ENCODE results near the gene FBXO31.
"Not testable (repeated sequence)": the region's sequence is repeated elsewhere in the genome, so short reads cannot be mapped to it uniquely, and the experiment has no call there.

Gene FBXO31

DNA sequence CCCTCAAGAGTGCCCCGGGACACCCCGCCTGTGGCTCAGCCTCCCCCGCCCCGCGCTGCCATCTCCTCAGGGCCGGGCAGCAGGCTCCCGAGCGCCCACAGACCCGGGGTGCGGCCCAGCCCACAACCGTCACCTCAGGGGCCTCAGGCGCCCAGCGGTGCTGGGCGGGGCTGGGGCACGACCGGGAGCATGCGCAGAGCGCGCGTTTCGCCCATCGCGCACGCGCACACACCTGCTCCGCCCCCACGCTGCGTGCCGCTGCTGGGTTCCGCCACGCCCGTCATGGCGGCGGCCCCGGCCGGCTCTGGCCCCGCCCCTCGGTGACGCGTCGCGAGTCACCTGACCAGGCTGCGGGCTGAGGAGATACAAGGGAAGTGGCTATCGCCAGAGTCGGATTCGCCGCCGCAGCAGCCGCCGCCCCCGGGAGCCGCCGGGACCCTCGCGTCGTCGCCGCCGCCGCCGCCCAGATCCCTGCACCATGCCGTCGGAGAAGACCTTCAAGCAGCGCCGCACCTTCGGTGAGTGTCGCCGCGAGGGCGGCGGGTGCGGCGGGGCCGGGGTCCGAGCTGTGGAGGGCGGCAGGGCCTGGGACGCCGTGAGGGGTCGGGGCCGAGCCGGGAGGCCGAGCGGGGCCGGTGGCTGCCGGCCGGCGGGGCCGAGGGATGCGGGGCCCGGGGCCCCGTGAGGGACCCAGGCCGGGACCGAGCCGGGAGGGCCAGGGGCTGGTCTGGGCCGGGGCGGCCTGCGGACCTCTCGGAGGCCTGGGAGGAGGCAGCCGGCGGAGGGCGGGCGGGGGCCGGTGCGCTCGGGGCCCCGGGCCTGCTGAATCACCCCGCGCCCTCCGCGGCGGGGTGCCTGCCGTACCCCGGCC is 8.6 kb upstream of the FBXO31 start, which contains the start of gene MAP1LC3B:
MAP1LC3B (plus strand) TSS at position 387 of the 871 bp plus-strand sequence; CDS start at position 479, 92 bp downstream.
- Histone ChIP-seq H3K4me3 (ENCODE audit: extremely low read depth, insufficient read depth, low read length, poor library complexity, severe bottlenecking) (peak within 1 kb of the TSS; percentile 77), H3K27ac (ENCODE audit: low read depth, low read length, severe bottlenecking) (peak within 1 kb of the TSS; percentile 89), H3K4me1 (ENCODE audit: control insufficient read depth, insufficient read depth, low read length, poor library complexity, severe bottlenecking) (peaks cover 7% of the 10 kb centered on the region), H3K9me3 (ENCODE audit: control insufficient read depth, low read length) (no peaks in the 10 kb centered on the region), H3K36me3 (ENCODE audit: control insufficient read depth, insufficient read depth, low read length) (peaks cover 13% of the 10 kb centered on the region)
- WGBS, 2 experiments (ENCODE audit: insufficient coverage in 2 of 2) = 0 to 1% methylated on average over 90 to 99 of the region's 113 CpGs

DNA sequence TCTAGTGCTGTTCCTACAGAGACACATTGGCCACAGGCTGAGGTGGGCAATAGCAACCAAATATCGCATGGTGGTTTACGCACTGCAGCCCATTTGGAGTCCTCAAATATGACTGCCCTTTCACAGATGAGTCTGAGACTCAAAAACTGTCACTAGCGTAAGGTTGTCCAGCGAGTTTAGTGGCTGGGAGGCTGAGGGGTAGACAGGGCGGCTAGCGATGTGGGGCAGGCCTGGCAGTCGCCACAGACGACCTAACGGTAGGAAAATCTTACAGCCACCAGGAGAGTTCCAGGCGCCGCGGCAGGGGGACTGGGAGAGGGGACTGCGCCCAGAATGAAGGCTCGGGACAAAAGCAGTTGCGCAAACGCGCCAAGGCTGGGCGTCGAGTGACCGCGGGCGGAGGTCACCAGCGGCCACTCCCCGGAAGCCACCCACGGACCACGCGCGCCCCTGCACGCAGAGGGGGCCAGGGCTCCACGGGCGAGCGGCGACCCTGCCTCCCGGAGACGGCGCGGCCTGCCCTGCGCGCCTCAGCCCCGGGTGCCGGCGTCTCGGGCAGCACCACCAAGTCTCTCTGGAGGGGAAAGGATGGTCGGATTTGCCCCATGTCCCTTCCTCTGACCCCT is 7.9 kb upstream of the FBXO31 start:
- H3K9me3 ChIP-seq (ENCODE audit: control insufficient read depth, low read length) = no peaks in the 10 kb centered on the region
- peak overlapping the region; percentile 77 for H3K4me3 ChIP-seq (ENCODE audit: extremely low read depth, insufficient read depth, low read length, poor library complexity, severe bottlenecking)
- peak overlapping the region; percentile 89 for H3K27ac ChIP-seq (ENCODE audit: low read depth, low read length, severe bottlenecking)
- H3K4me1 ChIP-seq (ENCODE audit: control insufficient read depth, insufficient read depth, low read length, poor library complexity, severe bottlenecking) = peaks cover 11% of the 10 kb centered on the region
- WGBS, 2 experiments (ENCODE audit: insufficient coverage in 2 of 2) = 9 to 15% methylated on average over 40 to 41 of the region's 44 CpGs
- peaks cover 8% of the 10 kb centered on the region for H3K36me3 ChIP-seq (ENCODE audit: control insufficient read depth, insufficient read depth, low read length)

DNA sequence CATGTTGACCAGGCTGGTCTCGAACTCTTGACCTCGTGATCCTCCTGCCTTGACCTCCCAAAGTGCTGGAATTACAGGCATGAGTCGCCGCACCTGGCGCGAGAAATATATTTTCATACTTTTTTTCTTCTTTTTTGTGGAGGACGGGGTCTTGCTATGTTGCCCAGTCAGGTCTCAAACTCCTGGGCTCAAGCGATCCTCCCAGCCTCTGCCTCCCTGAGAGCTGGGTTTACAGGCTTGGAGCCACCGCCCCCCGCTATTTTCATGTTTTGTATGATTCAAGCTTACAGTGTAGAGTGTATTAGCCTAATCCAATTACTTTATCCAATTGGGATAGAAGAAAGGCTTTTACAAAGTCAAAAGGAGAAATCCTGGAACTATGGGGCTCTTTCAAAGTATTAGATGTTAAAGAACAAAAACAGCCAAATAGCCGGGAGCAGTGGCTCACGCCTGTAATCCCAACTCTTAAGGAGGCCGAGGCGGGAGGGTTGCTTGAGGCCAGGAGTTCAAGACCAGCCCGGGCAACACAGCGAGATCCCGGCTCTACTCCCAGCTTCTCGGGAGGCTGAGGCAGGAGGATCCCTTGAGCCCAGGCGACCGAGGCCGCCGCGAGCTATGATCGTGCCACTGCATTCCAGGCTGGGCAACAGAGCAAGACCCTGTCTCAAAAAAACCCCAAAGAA is 7.2 kb upstream of the FBXO31 start:
- no peaks in the 10 kb centered on the region for H3K9me3 ChIP-seq (ENCODE audit: control insufficient read depth, low read length)
- WGBS, 2 experiments (ENCODE audit: insufficient coverage in 2 of 2) = 95 to 96% methylated on average over 21 to 22 of the region's 24 CpGs
- H3K4me3 ChIP-seq (ENCODE audit: extremely low read depth, insufficient read depth, low read length, poor library complexity, severe bottlenecking) = peak overlapping the region; percentile 77
- H3K27ac ChIP-seq (ENCODE audit: low read depth, low read length, severe bottlenecking) = peak overlapping the region; percentile 89
- H3K4me1 ChIP-seq (ENCODE audit: control insufficient read depth, insufficient read depth, low read length, poor library complexity, severe bottlenecking) = peaks cover 11% of the 10 kb centered on the region
- H3K36me3 ChIP-seq (ENCODE audit: control insufficient read depth, insufficient read depth, low read length) = peaks cover 8% of the 10 kb centered on the region

DNA sequence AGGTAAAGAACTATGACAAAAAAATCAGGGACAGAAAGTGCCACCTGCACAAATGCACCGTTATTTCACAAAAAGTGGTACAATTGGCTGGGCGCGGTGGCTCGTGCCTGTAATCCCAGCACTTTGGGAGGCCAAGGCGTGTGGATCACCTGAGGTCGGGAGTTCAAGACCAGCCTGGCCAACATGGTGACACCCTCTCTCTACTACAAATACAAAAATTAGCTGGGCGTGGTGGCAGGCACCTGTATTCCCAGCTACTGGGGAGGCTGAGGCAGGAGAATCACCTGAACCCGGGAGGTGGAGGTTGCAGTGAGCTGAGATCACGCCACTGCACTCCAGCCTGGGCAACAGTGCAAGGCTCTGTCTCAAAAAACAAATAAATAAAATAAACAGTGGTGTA is 6.3 kb upstream of the FBXO31 start:
- not testable (repeated sequence) for H3K36me3 ChIP-seq (ENCODE audit: control insufficient read depth, insufficient read depth, low read length); H3K9me3 ChIP-seq (ENCODE audit: control insufficient read depth, low read length); H3K4me3 ChIP-seq (ENCODE audit: extremely low read depth, insufficient read depth, low read length, poor library complexity, severe bottlenecking); H3K27ac ChIP-seq (ENCODE audit: low read depth, low read length, severe bottlenecking)
- WGBS, 2 experiments (ENCODE audit: insufficient coverage in 2 of 2) = 91 to 92% methylated on average over 5 to 8 of the region's 9 CpGs
- H3K4me1 ChIP-seq (ENCODE audit: control insufficient read depth, insufficient read depth, low read length, poor library complexity, severe bottlenecking) = peaks cover 11% of the 10 kb centered on the region

DNA sequence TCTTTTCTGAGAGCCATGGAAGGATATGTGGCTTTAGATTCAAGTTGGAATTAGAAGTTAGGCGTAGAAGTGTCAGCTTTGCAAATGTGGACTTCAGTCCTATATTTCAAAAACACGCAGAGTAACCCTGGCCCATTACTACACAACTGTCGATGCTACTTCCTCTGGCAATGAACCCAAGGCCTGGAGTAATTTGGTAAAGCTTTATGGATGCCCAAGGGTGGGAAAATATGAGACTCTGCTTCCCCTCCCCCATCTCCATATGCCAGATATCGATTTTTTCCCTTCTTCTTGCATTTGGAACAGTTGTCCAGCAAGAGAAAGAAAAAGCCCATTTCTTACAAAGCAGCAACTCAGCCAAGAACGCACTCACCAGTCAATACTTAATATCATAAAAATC is 5.7 kb upstream of the FBXO31 start:
- Histone ChIP-seq H3K27ac (ENCODE audit: low read depth, low read length, severe bottlenecking) (peak overlapping the region; percentile 32), H3K4me1 (ENCODE audit: control insufficient read depth, insufficient read depth, low read length, poor library complexity, severe bottlenecking) (peaks cover 11% of the 10 kb centered on the region), H3K36me3 (ENCODE audit: control insufficient read depth, insufficient read depth, low read length) (no peaks in the 10 kb centered on the region), H3K4me3 (ENCODE audit: extremely low read depth, insufficient read depth, low read length, poor library complexity, severe bottlenecking) (no peak overlapping the region), H3K9me3 (ENCODE audit: control insufficient read depth, low read length) (no peaks in the 10 kb centered on the region)
- WGBS, 2 experiments (ENCODE audit: insufficient coverage in 2 of 2) = 57 to 84% methylated on average over 1 to 2 of the region's 5 CpGs

DNA sequence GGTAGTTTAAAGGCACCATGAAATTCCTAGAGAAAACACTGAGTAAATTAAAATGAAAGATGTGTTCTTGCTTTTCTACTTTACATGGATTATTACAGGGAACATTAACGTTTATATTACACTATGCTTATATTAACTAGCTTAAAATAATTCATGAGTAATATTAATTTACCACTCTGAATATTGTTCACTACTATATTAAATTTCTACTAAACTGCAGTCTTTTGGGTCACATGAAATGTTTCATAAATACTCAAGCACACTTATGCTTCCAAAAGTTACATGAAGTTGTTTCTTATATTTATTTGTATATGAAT is 5.2 kb upstream of the FBXO31 start:
- no peaks in the 10 kb centered on the region for H3K9me3 ChIP-seq (ENCODE audit: control insufficient read depth, low read length)
- no peaks in the 10 kb centered on the region for H3K36me3 ChIP-seq (ENCODE audit: control insufficient read depth, insufficient read depth, low read length)
- H3K27ac ChIP-seq (ENCODE audit: low read depth, low read length, severe bottlenecking) = peak overlapping the region; percentile 94
- no peak overlapping the region for H3K4me3 ChIP-seq (ENCODE audit: extremely low read depth, insufficient read depth, low read length, poor library complexity, severe bottlenecking)
- peaks cover 8% of the 10 kb centered on the region for H3K4me1 ChIP-seq (ENCODE audit: control insufficient read depth, insufficient read depth, low read length, poor library complexity, severe bottlenecking)
- WGBS, 2 experiments (ENCODE audit: insufficient coverage in 2 of 2) = no CpG with 5 or more reads among the region's 1 CpG

DNA sequence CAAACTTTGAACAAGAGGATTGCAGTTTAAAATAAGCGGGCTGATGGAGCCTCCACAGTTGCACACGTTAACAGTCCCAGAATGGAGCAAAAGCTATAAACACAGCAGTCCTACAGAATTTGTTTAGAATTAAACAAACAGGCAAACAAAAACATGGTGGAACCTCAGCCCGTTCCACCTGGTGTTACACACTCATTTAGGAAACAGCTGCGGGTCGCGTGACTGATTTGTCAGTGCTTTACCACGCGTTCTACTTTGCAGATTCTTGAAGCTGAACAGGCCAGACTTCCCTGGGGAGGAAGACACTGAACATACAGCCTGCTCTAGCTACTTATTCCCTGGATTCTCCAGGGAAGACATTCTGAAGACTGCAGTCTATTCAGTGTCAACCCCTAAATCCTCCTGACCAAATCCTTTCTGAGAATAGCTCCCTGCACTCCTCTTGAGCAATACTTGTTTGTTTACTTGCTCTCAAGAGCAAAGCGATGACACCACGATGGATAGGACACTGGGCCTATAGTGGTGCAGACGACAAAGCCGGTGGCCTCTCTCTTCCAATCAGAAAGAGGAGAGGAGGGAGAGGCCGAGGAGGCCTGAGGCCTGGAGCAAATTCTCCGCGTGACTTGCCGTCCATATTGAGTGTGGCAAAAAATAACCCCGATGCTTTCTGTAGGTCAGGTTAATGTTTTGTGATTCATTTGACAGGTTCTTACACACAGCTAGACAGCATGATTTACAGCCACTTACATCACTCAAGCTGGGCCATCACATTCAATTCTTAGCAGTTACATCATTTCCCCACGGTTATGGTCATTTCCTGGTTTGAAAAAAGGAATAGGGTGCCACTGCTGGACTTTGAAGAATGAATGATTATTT is 4.6 kb upstream of the FBXO31 start:
- Histone ChIP-seq H3K27ac (ENCODE audit: low read depth, low read length, severe bottlenecking) (peak overlapping the region; percentile 94), H3K36me3 (ENCODE audit: control insufficient read depth, insufficient read depth, low read length) (no peaks in the 10 kb centered on the region), H3K9me3 (ENCODE audit: control insufficient read depth, low read length) (no peaks in the 10 kb centered on the region), H3K4me1 (ENCODE audit: control insufficient read depth, insufficient read depth, low read length, poor library complexity, severe bottlenecking) (peaks cover 6% of the 10 kb centered on the region), H3K4me3 (ENCODE audit: extremely low read depth, insufficient read depth, low read length, poor library complexity, severe bottlenecking) (no peak overlapping the region)
- 28 to 37% methylated on average over 15 to 16 of the region's 18 CpGs for WGBS, 2 experiments (ENCODE audit: insufficient coverage in 2 of 2)

DNA sequence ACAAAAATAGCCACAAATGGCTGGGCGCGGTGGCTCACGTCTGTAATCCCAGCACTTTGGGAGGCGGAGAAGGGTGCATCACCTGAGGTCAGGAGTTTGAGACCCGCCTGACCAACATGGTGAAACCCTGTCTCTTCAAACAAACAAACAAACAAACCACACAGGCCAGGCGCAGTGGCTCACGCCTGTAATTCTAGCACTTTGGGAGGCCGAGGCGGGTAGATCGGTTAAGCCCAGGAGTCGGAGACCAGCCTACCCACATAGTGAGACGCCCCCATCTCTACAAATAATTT is 1.2 kb upstream of the FBXO31 start:
- H3K36me3 ChIP-seq (ENCODE audit: control insufficient read depth, insufficient read depth, low read length); H3K9me3 ChIP-seq (ENCODE audit: control insufficient read depth, low read length): not testable (repeated sequence)
- Histone ChIP-seq H3K4me1 (ENCODE audit: control insufficient read depth, insufficient read depth, low read length, poor library complexity, severe bottlenecking) (peaks cover 22% of the 10 kb centered on the region), H3K4me3 (ENCODE audit: extremely low read depth, insufficient read depth, low read length, poor library complexity, severe bottlenecking) (peak overlapping the region; percentile 62), H3K27ac (ENCODE audit: low read depth, low read length, severe bottlenecking) (peak overlapping the region; percentile 90)
- 83 to 89% methylated on average over 5 to 10 of the region's 12 CpGs for WGBS, 2 experiments (ENCODE audit: insufficient coverage in 2 of 2)

DNA sequence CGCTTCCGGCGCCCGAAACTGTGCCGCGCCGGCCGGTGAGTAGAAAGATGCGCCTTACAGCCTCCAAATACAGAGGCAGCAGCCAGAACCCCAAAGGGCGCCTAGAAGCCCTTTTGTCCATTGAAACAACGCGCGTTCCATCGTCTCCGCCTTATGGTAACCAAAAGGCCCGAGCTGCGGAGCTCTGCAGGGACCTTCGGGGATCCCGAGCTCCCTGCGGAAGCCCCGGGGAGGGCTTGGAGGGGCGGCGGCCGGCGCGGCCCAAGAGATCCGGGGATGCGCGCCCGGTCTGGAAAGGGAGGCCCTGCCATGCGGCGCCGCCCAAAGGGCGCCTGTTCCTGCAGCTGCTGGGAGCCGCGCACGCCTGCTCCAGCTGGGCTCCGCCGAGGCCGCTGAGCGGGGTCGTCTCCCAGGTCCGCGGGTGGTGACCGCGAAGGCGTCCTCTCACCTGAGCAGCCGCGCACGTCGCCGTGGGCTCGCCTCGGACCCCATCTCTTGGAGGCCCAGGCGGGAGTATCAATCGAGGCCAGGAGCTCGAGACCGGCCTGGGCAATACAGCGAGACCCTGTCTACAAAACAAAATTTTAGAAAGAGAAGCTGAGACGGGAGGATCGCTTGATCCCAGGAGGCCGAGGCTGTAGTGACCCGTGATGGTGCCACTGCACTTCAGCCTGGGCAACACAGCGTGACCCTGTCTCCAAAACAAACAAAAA is 742 bp upstream of the FBXO31 start:
- peaks cover 22% of the 10 kb centered on the region for H3K4me1 ChIP-seq (ENCODE audit: control insufficient read depth, insufficient read depth, low read length, poor library complexity, severe bottlenecking)
- H3K4me3 ChIP-seq (ENCODE audit: extremely low read depth, insufficient read depth, low read length, poor library complexity, severe bottlenecking) = peak overlapping the region; percentile 62
- no peaks in the 10 kb centered on the region for H3K36me3 ChIP-seq (ENCODE audit: control insufficient read depth, insufficient read depth, low read length)
- peak overlapping the region; percentile 90 for H3K27ac ChIP-seq (ENCODE audit: low read depth, low read length, severe bottlenecking)
- 5 to 8% methylated on average over 61 to 63 of the region's 64 CpGs for WGBS, 2 experiments (ENCODE audit: insufficient coverage in 2 of 2)
- no peaks in the 10 kb centered on the region for H3K9me3 ChIP-seq (ENCODE audit: control insufficient read depth, low read length)

Measured in mesodermal cell (in vitro differentiated cells).